ENCODE data around the gene SLC35D3.
"Not testable (repeated sequence)": the region's sequence is repeated elsewhere in the genome, so short reads cannot be mapped to it uniquely, and the experiment has no call there.

SLC35D3 gene

DNA sequence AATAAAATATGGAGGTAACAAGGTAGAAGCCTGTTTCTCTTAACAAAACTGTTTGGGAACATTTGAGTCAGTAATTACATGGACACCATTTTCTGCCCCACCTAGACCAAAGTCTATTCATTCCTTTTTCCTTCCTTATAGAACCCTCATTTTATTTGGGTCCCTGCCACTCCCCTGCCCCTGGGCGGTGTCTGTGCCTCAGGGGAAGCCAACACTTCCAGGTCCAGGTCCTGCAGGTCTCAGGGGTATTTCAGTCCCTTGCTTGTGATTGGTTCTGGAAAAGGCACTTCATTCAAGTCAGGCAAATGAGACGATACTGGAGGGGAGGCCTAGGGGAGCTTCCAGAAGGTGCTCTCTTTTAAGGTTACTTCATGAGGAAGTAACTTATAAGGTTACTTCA lies 42.3 kb downstream of the SLC35D3 start:
- DNase-seq (ENCODE audit: low read depth), result no peak

DNA sequence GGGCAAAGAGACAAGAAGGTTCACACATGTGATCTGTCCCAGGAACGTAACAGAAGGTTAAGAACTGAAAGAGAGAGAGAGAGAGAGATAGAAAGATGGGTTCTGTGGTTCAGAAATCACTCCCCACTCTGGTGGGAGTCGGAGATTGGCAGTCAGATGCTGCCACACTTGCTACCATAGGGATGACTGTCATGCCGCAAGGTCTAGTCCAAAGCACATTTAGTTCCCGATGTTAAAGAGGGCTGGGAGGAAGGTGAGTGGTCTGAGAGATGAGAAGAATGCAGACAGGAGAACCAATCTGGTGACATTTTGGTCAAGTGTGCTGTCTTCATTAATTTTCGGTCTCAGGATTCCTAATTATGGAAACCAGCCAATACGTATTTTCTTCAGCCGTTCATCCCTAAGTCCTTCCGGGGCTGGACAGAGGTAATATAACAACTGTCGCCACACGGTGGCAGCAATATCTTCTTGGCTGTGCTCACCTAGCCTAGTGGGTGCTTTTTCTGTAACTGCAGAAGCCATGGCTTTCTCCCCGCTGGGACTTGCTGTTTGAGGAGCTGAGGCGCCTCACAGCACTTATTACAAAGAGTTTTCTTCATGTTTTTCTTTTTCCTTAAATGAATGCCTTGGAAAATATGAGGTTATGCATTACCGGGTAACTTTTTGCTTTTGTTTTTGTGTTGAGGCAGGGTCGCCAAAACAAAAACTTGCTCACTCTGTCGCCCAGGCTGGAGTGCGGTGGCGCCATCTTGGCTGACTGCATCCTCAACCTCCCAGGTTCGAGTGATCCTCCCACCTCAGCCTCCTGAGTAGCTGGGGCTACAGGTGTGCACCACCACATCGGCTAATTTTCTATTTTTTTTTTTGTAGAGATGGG lies 46.0 kb downstream of the SLC35D3 start:
- peak; percentile 17 for DNase-seq (ENCODE audit: low read depth)

DNA sequence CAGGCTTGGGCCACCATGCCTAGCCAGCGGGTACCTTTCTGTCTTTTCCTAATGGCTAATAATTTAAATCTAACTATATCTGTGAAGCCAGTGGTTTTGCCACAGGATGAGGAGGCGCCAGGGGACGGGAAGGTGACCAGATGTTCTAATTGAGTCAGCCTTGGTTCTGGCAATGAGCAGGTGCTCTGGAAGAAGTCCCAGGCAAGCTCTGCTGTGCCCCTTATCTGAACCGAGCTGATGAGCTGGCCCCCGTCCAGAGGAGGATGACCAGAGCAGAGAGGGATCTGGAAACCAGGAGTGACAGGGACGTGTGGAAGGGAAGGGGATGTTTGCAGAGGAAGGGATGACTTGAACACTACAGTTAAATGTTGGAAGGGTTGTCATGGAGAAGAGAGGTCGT lies 46.7 kb downstream of the SLC35D3 start:
- no peak for DNase-seq (ENCODE audit: low read depth)

DNA sequence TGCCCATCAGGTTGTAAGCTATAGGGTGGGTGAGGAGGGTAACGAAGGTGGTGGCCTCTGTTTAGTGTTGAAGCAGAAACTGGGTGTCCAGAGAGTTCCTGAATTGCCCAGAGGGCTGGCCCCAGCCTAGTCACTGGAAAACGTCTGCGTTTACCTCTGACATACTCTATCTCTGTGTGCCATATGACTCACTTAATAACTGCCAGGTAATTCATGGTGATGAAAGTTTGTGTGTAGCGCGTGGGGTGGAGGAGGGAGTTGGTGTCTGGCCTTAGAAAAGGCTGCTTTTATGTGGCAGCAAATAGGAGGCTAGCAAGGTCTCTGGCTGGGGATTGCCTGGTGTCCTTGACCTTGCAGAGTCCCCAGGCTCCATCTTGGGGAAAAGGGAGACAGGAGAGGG lies 47.3 kb downstream of the SLC35D3 start:
- no peak for DNase-seq (ENCODE audit: low read depth)

- DNase-seq (ENCODE audit: low read depth), result no peak
Observed at GRCh38 chr6:136969930-136970329, 47.8 kb downstream of the SLC35D3 start.

GRCh38 chr6:136971609-136972008 lies 49.5 kb downstream of the SLC35D3 start:
- no peak for DNase-seq (ENCODE audit: low read depth)

DNA sequence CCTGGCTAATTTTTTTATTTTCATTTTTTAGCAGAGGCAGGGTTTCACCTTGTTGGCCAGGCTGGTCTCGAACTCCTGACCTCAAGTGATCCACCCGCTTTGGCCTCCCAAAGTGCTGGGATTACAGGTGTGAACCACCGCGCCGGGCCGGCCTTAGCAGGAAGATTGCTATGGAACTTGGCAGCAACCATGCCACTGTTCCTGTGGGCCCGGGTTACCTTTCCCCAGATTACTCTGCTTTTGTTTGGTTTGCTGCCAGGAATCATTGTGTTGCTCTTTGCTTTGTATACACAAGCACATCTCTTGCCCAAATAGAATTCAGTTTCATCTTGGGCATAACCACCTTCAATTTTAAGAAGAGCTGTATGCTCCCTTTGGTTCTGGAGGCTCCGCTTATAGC lies 51.7 kb downstream of the SLC35D3 start:
- DNase-seq (ENCODE audit: low read depth), result not testable (repeated sequence)
